IPS-18a (cell line): ENCODE data around the gene GK.
"Not testable (repeated sequence)": the region's sequence is repeated elsewhere in the genome, so short reads cannot be mapped to it uniquely, and the experiment has no call there.

Experiments
- H3K27ac ChIP-seq: one replicate; pipeline ENCODE4 v1.5.1; 2013; ENCODE audit warnings: low read length
- H3K27me3 ChIP-seq: one replicate; pipeline ENCODE4 v1.6.1; 2013; ENCODE audit warnings: mild to moderate bottlenecking, low read length; ENCODE audit not compliant: control insufficient read depth, insufficient read depth
- H3K36me3 ChIP-seq: one replicate; pipeline ENCODE4 v1.6.1; 2013; ENCODE audit warnings: low read depth, low read length; ENCODE audit not compliant: control insufficient read depth
- H3K4me1 ChIP-seq: one replicate; pipeline ENCODE4 v1.6.1; 2013; ENCODE audit warnings: low read depth, low read length; ENCODE audit not compliant: control insufficient read depth
- H3K4me3 ChIP-seq: one replicate; pipeline ENCODE4 v1.5.1; 2013; ENCODE audit warnings: low read length
- H3K9ac ChIP-seq: one replicate; pipeline ENCODE4 v1.6.1; 2013; ENCODE audit warnings: mild to moderate bottlenecking, low read length, moderate library complexity
- H3K9me3 ChIP-seq: one replicate; pipeline ENCODE4 v1.6.1; 2013; ENCODE audit warnings: low read depth, low read length; ENCODE audit not compliant: control insufficient read depth

Gene GK

GRCh38 chrX:30654989-30655607 is 1.9 kb downstream of the GK start:
- Histone ChIP-seq H3K9me3 (peaks cover 6% of the 10 kb centered on the region), H3K4me1 (peaks cover 7% of the 10 kb centered on the region), H3K27ac (no peak overlapping the region), H3K36me3 (no peaks in the 10 kb centered on the region), H3K27me3 (no peaks in the 10 kb centered on the region), H3K9ac (no peak overlapping the region), H3K4me3 (no peak overlapping the region)

- H3K36me3 ChIP-seq = no peaks in the 10 kb centered on the region
- H3K9me3 ChIP-seq = peaks cover 6% of the 10 kb centered on the region
- no peak overlapping the region for H3K4me3 ChIP-seq
- H3K27me3 ChIP-seq = no peaks in the 10 kb centered on the region
- peaks cover 7% of the 10 kb centered on the region for H3K4me1 ChIP-seq
- H3K27ac ChIP-seq = no peak overlapping the region
- no peak overlapping the region for H3K9ac ChIP-seq
Observed at GRCh38 chrX:30655991-30656390, 2.8 kb downstream of the GK start.

GRCh38 chrX:30657196-30658161 is 4.3 kb downstream of the GK start:
- H3K36me3 ChIP-seq = no peaks in the 10 kb centered on the region
- peaks cover 3% of the 10 kb centered on the region for H3K9me3 ChIP-seq
- no peaks in the 10 kb centered on the region for H3K27me3 ChIP-seq
- no peak overlapping the region for H3K27ac ChIP-seq
- H3K9ac ChIP-seq = no peak overlapping the region
- no peak overlapping the region for H3K4me3 ChIP-seq
- no peaks in the 10 kb centered on the region for H3K4me1 ChIP-seq

GRCh38 chrX:30659421-30659820 is 6.2 kb downstream of the GK start:
- H3K9ac ChIP-seq = no peak overlapping the region
- H3K27ac ChIP-seq = no peak overlapping the region
- peaks cover 8% of the 10 kb centered on the region for H3K9me3 ChIP-seq
- no peaks in the 10 kb centered on the region for H3K27me3 ChIP-seq
- H3K4me1 ChIP-seq = no peaks in the 10 kb centered on the region
- H3K4me3 ChIP-seq = no peak overlapping the region
- no peaks in the 10 kb centered on the region for H3K36me3 ChIP-seq

GRCh38 chrX:30661228-30661627 is 8.0 kb downstream of the GK start:
- Histone ChIP-seq H3K9ac (no peak overlapping the region), H3K4me3 (no peak overlapping the region), H3K27ac (no peak overlapping the region), H3K4me1 (no peaks in the 10 kb centered on the region), H3K27me3 (no peaks in the 10 kb centered on the region), H3K9me3 (peaks cover 9% of the 10 kb centered on the region), H3K36me3 (no peaks in the 10 kb centered on the region)

GRCh38 chrX:30663322-30663721 is 10.1 kb downstream of the GK start:
- Histone ChIP-seq H3K9ac (no peak overlapping the region), H3K4me3 (no peak overlapping the region), H3K27me3 (no peaks in the 10 kb centered on the region), H3K4me1 (no peaks in the 10 kb centered on the region), H3K36me3 (no peaks in the 10 kb centered on the region), H3K27ac (no peak overlapping the region), H3K9me3 (peaks cover 7% of the 10 kb centered on the region)

- H3K9me3 ChIP-seq = peaks cover 7% of the 10 kb centered on the region
- no peak overlapping the region for H3K9ac ChIP-seq
- H3K27ac ChIP-seq = no peak overlapping the region
- no peaks in the 10 kb centered on the region for H3K27me3 ChIP-seq
- H3K36me3 ChIP-seq = no peaks in the 10 kb centered on the region
- no peaks in the 10 kb centered on the region for H3K4me1 ChIP-seq
- no peak overlapping the region for H3K4me3 ChIP-seq
Observed at GRCh38 chrX:30665471-30665870, 12.2 kb downstream of the GK start.

GRCh38 chrX:30666094-30666493 is 12.9 kb downstream of the GK start:
- H3K9me3 ChIP-seq = peaks cover 7% of the 10 kb centered on the region
- no peak overlapping the region for H3K27ac ChIP-seq
- no peak overlapping the region for H3K9ac ChIP-seq
- no peak overlapping the region for H3K4me3 ChIP-seq
- no peaks in the 10 kb centered on the region for H3K4me1 ChIP-seq
- H3K36me3 ChIP-seq = no peaks in the 10 kb centered on the region
- no peaks in the 10 kb centered on the region for H3K27me3 ChIP-seq

GRCh38 chrX:30668581-30668980 is 15.4 kb downstream of the GK start:
- no peak overlapping the region for H3K4me3 ChIP-seq
- no peak overlapping the region for H3K9ac ChIP-seq
- no peaks in the 10 kb centered on the region for H3K36me3 ChIP-seq

GRCh38 chrX:30671189-30671588 is 18.0 kb downstream of the GK start:
- H3K36me3 ChIP-seq, H3K9me3 ChIP-seq, H3K27ac ChIP-seq, H3K9ac ChIP-seq, H3K27me3 ChIP-seq, H3K4me3 ChIP-seq, H3K4me1 ChIP-seq: not testable (repeated sequence)

More at GRCh38 chrX:30668581-30668980, 15.4 kb downstream of the GK start:
- Histone ChIP-seq H3K4me1 (no peaks in the 10 kb centered on the region), H3K27me3 (no peaks in the 10 kb centered on the region), H3K27ac (no peak overlapping the region), H3K9me3 (peaks cover 2% of the 10 kb centered on the region)

GRCh38 chrX:30673127-30673796 is 20.0 kb downstream of the GK start:
- H3K9me3 ChIP-seq = peaks cover 12% of the 10 kb centered on the region
- no peak overlapping the region for H3K27ac ChIP-seq
- H3K4me1 ChIP-seq = no peaks in the 10 kb centered on the region
- no peak overlapping the region for H3K4me3 ChIP-seq
- no peak overlapping the region for H3K9ac ChIP-seq
- no peaks in the 10 kb centered on the region for H3K36me3 ChIP-seq
- H3K27me3 ChIP-seq = no peaks in the 10 kb centered on the region
